Right lobe of liver (tissue), 6 donors: ENCODE data around the gene KRTAP4-9. TPM values are rescaled to one million over a fixed set of nuclear protein-coding genes. Genes with fewer than 3 reads are reported as not detected.
"Not testable (repeated sequence)": the region's sequence is repeated elsewhere in the genome, so short reads cannot be mapped to it uniquely, and the experiment has no call there.

Source experiments
- ATAC-seq, 4 donors: fragments of 200-7000 bp; cut with Tn5 transposase; one replicate each; pipeline ENCODE4 v1.9.1; 2020; ENCODE audit warnings: mild to moderate bottlenecking in 4 of 4, moderate library complexity in 4 of 4
- DNase-seq, 3 donors: peaks; one replicate each; pipeline ENCODE4 v3.0.0-alpha.2; 2020
- H3K27ac ChIP-seq, 3 donors: fragments of 200-600 bp; one replicate each; pipeline ENCODE4 v1.8.0; 2022
- H3K27me3 ChIP-seq, 2 donors: fragments of 200-600 bp; one replicate each; pipeline ENCODE4 v1.8.0; 2022
- H3K36me3 ChIP-seq, 4 donors: fragments of 200-600 bp; sonication (generic) in 1 of 4; one replicate each; pipeline versions ENCODE4 v1.5.1 to v1.8.0; 2017 to 2022; ENCODE audit warnings: control low read depth in 1 of 4
- H3K4me1 ChIP-seq, 4 donors: fragments of 200-600 bp; sonication (generic) in 1 of 4; one replicate each; pipeline versions ENCODE4 v1.5.1 to v1.8.0; 2017 to 2022; ENCODE audit warnings: control low read depth in 1 of 4
- H3K4me3 ChIP-seq, 3 donors: fragments of 200-600 bp; one replicate each; pipeline ENCODE4 v1.8.0; 2022
- H3K9me3 ChIP-seq, 4 donors: fragments of 200-600 bp; sonication (generic) in 1 of 4; one replicate each; pipeline versions ENCODE4 v1.5.1 to v1.8.0; 2017 to 2022; ENCODE audit warnings: control low read depth in 1 of 4
- CTCF ChIP-seq, 4 donors: fragments of 200-600 bp in 3 of 4; fragments of 450-650 bp in 1 of 4; IDR thresholded peaks; one replicate each; pipeline versions ENCODE4 v1.5.1 to v1.8.0; 2016 to 2022; ENCODE audit warnings: antibody characterized with exemption in 4 of 4, mild to moderate bottlenecking in 2 of 4
- POLR2A ChIP-seq: fragments of 450-650 bp; IDR thresholded peaks from one replicate; pipeline ENCODE4 v1.6.1; 2017; ENCODE audit warnings: antibody characterized with exemption, mild to moderate bottlenecking
- WGBS: methylation state at CpG from one replicate; pipeline ENCODE4 v1.1.6; 2018; ENCODE audit warnings: low coverage, low lambda C conversion rate; ENCODE audit not compliant: insufficient coverage; ENCODE audit errors: missing lambda C conversion rate; 5-methylcytosine and 5-hydroxymethylcytosine counted together
- intact Hi-C, 2 donors: fragments of 100-400 bp; cut with DNase I; formaldehyde crosslinking; loops; one replicate each; pipeline versions ENCODE4 v1.11.2 to v1.14.1; 2022
- long read RNA-seq: library from polyadenylated mRNA; unstranded; transcript quantifications from one replicate; pipeline ENCODE4 v2.0.0, GENCODE V29; 2019
- total RNA-seq, 6 experiments: library from RNA; depleted of rRNA in 2 of 6; stranded (reverse); fragments of >200 nt in 2 of 6; fragmentation: NEBNext Ultra II Directional in 3 of 6; extraction: Animal tissue kit (Norgen Biotek cat#: 25700) in 3 of 6; gene quantifications; one replicate each; pipeline versions ENCODE4 v1.1.0 to v1.2.4, GENCODE V29; 2016 to 2023
- donor health status: DM: no; HTN: yes; CAD: no.
- donor health status: DM: no; HTN: no; CAD: no.
- donor health status: DM: no; HTN: no; CAD: no.
- donor health status: DM: no; HTN: yes; CAD: no.
- donor health status: DM: no; HTN: yes; CAD: no.

KRTAP4-9 gene
- not detected for total RNA-seq
- long read RNA-seq: 0 reads

- H3K9me3 ChIP-seq, intact Hi-C loops, H3K4me3 ChIP-seq, H3K4me1 ChIP-seq, H3K27ac ChIP-seq, H3K36me3 ChIP-seq, ATAC-seq, H3K27me3 ChIP-seq, DNase-seq: not testable (repeated sequence)
- no CpG with 5 or more reads among the region's 10 CpGs for WGBS
These were observed at the start of gene KRTAP4-9 for GRCh38 chr17:41105347-41105746. KRTAP4-9 (plus strand) TSS chr17:41105389; CDS start chr17:41105389, 0 bp downstream.

GRCh38 chr17:41057547-41057946, 47.6 kb upstream of the KRTAP4-9 start:
- 71% methylated on average over 1 of the region's 1 CpG for WGBS
- intact Hi-C loops: no loop called here
- TF ChIP-seq CTCF (IDR thresholded peaks at IDR 0.05): no peak
- TF ChIP-seq POLR2A: no peak
- Histone ChIP-seq H3K4me1 (no peaks in the 10 kb centered on the region), H3K4me3 (no peak overlapping the region), H3K27me3 (peaks cover 0 to 5% of the 10 kb centered on the region in 2 donors), H3K36me3 (no peaks in the 10 kb centered on the region), H3K9me3 (no peaks in the 10 kb centered on the region), H3K27ac (no peak overlapping the region)
- no peak for DNase-seq
- no peak for ATAC-seq

GRCh38 chr17:41058741-41059140, 46.4 kb upstream of the KRTAP4-9 start:
- TF ChIP-seq CTCF (IDR thresholded peaks at IDR 0.05) (no peak), POLR2A (no peak)
- H3K9me3 ChIP-seq: no peaks in the 10 kb centered on the region
- intact Hi-C loops: no loop called here
- no peak overlapping the region for H3K4me3 ChIP-seq
- DNase-seq (no peak), ATAC-seq (no peak)
- H3K4me1 ChIP-seq: no peaks in the 10 kb centered on the region
- H3K36me3 ChIP-seq: no peaks in the 10 kb centered on the region
- H3K27me3 ChIP-seq: peaks cover 0 to 5% of the 10 kb centered on the region in 2 donors
- H3K27ac ChIP-seq: no peak overlapping the region
- 80% methylated on average over 4 of the region's 5 CpGs for WGBS

- H3K4me1 ChIP-seq, H3K27me3 ChIP-seq, H3K27ac ChIP-seq, H3K9me3 ChIP-seq, DNase-seq, H3K36me3 ChIP-seq, H3K4me3 ChIP-seq, intact Hi-C loops: not testable (repeated sequence)
- ATAC-seq: peak in 1 of 4 donors; percentile 17
- 18% methylated on average over 5 of the region's 31 CpGs for WGBS
These were observed 45.7 kb upstream of the KRTAP4-9 start for GRCh38 chr17:41059276-41060051.

GRCh38 chr17:41060052-41060604, 45.1 kb upstream of the KRTAP4-9 start, which contains the start of gene KRTAP2-3:
KRTAP2-3 (minus strand) TSS chr17:41060114; CDS start chr17:41060050, 64 bp downstream.
- no peak within 1 kb of the TSS for H3K27ac ChIP-seq
- no peaks in the 10 kb centered on the region for H3K9me3 ChIP-seq
- no peak for DNase-seq
- no peak for ATAC-seq
- H3K27me3 ChIP-seq: peaks cover 0 to 5% of the 10 kb centered on the region in 2 donors
- intact Hi-C loops: no loop called here
- no peaks in the 10 kb centered on the region for H3K4me1 ChIP-seq
- H3K36me3 ChIP-seq: no peaks in the 10 kb centered on the region
- no peak for TF ChIP-seq POLR2A
- TF ChIP-seq CTCF (IDR thresholded peaks at IDR 0.05): no peak
- no peak within 1 kb of the TSS for H3K4me3 ChIP-seq
- WGBS: 54% methylated on average over 6 of the region's 6 CpGs
